Measurements from ENCODE around the gene OR10V1.

The OR10V1 gene

DNA sequence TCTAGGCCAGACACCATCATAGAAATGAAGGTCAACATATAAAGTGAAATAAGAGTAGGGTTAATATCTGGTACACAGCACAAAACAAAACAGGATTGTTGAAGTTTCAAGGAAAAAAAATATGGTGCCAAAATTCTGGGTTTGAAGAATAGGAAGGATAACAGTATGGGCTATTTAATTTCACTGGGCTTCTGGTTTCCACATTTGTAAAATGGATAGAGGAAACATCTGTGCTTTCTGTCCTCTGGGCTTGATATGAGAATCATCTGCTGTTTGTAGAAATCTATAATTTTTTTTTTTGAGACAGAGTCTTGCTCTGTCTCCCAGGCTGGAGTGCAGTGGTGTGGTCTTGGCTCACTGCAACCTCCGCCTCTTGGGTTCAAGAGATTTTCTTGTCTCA lies 13.8 kb upstream of the OR10V1 start:
- no peaks in the 10 kb centered on the region for H3K36me3 ChIP-seq (ENCODE audit: control insufficient read depth in 1 of 2, insufficient read depth in 2 of 2, low read depth in 1 of 2, low read length in 2 of 2)
- H3K9me3 ChIP-seq (ENCODE audit: control insufficient read depth, low read length), result no peaks in the 10 kb centered on the region
- H3K27me3 ChIP-seq (ENCODE audit: control insufficient read depth in 1 of 2, insufficient read depth in 1 of 2, low read length in 2 of 2), result no peaks in the 10 kb centered on the region
- no peak overlapping the region for H3K9ac ChIP-seq (ENCODE audit: low read length)
- H3K14ac ChIP-seq (ENCODE audit: low read length in 2 of 2), result no peak overlapping the region
- no peak overlapping the region for H3K4ac ChIP-seq (ENCODE audit: low read depth in 1 of 2, low read length in 2 of 2)
- no peak overlapping the region for H2BK120ac ChIP-seq (ENCODE audit: low read depth, low read length)
- peaks cover 10% of the 10 kb centered on the region for H3K4me1 ChIP-seq (ENCODE audit: control insufficient read depth, insufficient read depth, low read depth, low read length)
- H2BK5ac ChIP-seq (ENCODE audit: low read depth, low read length, poor library complexity, severe bottlenecking), result no peak overlapping the region
- H2BK15ac ChIP-seq (ENCODE audit: low read depth, poor library complexity, severe bottlenecking), result no peak overlapping the region
- no peak for DNase-seq
- no peak overlapping the region for H2AFZ ChIP-seq (ENCODE audit: low read depth, low read length)
- H3K79me1 ChIP-seq (replicated peaks; ENCODE audit: low read length, poor library complexity, severe bottlenecking), result no peaks in the 10 kb centered on the region
- H3K18ac ChIP-seq (ENCODE audit: low read depth in 1 of 2, low read length in 2 of 2), result no peak overlapping the region
- H4K8ac ChIP-seq (ENCODE audit: low read length), result no peak overlapping the region
- no peak overlapping the region for H2AK5ac ChIP-seq (ENCODE audit: low read length, severe bottlenecking)
- H4K91ac ChIP-seq (ENCODE audit: low read length), result no peak overlapping the region
- no peak overlapping the region for H3K4me3 ChIP-seq (ENCODE audit: insufficient read depth in 1 of 2, low read depth in 1 of 2, low read length in 2 of 2)
- H3K4me2 ChIP-seq (ENCODE audit: low read length, poor library complexity, severe bottlenecking), result no peak overlapping the region
- no peak overlapping the region for H2BK12ac ChIP-seq (ENCODE audit: low read length in 2 of 2)
- no CpG with 5 or more reads among the region's 1 CpG for WGBS
- H3K27ac ChIP-seq (ENCODE audit: low read length, poor library complexity, severe bottlenecking), result no peak overlapping the region
- no peak overlapping the region for H3K23ac ChIP-seq (ENCODE audit: low read length in 2 of 2)

DNA sequence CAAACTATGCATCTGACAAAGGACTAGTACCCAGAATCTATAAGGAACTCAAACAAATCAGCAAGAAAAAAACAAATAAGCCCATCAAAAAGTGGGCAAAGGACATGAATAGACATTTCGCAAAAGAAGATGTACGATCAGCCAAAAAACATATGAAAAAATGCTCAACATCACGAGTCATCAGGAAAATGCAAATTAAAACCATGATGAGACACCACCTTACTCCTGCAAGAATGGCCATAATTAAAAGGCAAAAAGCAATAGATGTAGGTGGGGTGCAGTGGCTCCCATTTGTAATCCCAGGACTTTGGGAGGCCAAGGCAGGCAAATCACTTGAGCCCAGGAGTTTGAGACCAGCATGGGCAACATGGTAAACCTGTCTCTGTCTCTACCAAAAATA lies 10.4 kb upstream of the OR10V1 start:
- no peak overlapping the region for H2BK15ac ChIP-seq (ENCODE audit: low read depth, poor library complexity, severe bottlenecking)
- no peak overlapping the region for H3K4ac ChIP-seq (ENCODE audit: low read depth in 1 of 2, low read length in 2 of 2)
- H4K91ac ChIP-seq (ENCODE audit: low read length), result no peak overlapping the region
- no peak overlapping the region for H3K18ac ChIP-seq (ENCODE audit: low read depth in 1 of 2, low read length in 2 of 2)
- no peak overlapping the region for H4K8ac ChIP-seq (ENCODE audit: low read length)
- H2AFZ ChIP-seq (ENCODE audit: low read depth, low read length), result no peak overlapping the region
- H2BK5ac ChIP-seq (ENCODE audit: low read depth, low read length, poor library complexity, severe bottlenecking), result no peak overlapping the region
- no peaks in the 10 kb centered on the region for H3K9me3 ChIP-seq (ENCODE audit: control insufficient read depth, low read length)
- no peak overlapping the region for H3K9ac ChIP-seq (ENCODE audit: low read length)
- no peak overlapping the region for H3K14ac ChIP-seq (ENCODE audit: low read length in 2 of 2)
- no peak overlapping the region for H3K27ac ChIP-seq (ENCODE audit: low read length, poor library complexity, severe bottlenecking)
- H3K23ac ChIP-seq (ENCODE audit: low read length in 2 of 2), result no peak overlapping the region
- H3K4me1 ChIP-seq (ENCODE audit: control insufficient read depth, insufficient read depth, low read depth, low read length), result peaks cover 2% of the 10 kb centered on the region
- DNase-seq, result no peak
- 89% methylated on average over 2 of the region's 3 CpGs for WGBS
- H3K4me3 ChIP-seq (ENCODE audit: insufficient read depth in 1 of 2, low read depth in 1 of 2, low read length in 2 of 2), result no peak overlapping the region
- no peak overlapping the region for H2BK12ac ChIP-seq (ENCODE audit: low read length in 2 of 2)
- no peak overlapping the region for H2BK120ac ChIP-seq (ENCODE audit: low read depth, low read length)
- no peaks in the 10 kb centered on the region for H3K27me3 ChIP-seq (ENCODE audit: control insufficient read depth in 1 of 2, insufficient read depth in 1 of 2, low read length in 2 of 2)
- H2AK5ac ChIP-seq (ENCODE audit: low read length, severe bottlenecking), result no peak overlapping the region
- no peaks in the 10 kb centered on the region for H3K36me3 ChIP-seq (ENCODE audit: control insufficient read depth in 1 of 2, insufficient read depth in 2 of 2, low read depth in 1 of 2, low read length in 2 of 2)
- H3K79me1 ChIP-seq (replicated peaks; ENCODE audit: low read length, poor library complexity, severe bottlenecking), result no peaks in the 10 kb centered on the region
- no peak overlapping the region for H3K4me2 ChIP-seq (ENCODE audit: low read length, poor library complexity, severe bottlenecking)

DNA sequence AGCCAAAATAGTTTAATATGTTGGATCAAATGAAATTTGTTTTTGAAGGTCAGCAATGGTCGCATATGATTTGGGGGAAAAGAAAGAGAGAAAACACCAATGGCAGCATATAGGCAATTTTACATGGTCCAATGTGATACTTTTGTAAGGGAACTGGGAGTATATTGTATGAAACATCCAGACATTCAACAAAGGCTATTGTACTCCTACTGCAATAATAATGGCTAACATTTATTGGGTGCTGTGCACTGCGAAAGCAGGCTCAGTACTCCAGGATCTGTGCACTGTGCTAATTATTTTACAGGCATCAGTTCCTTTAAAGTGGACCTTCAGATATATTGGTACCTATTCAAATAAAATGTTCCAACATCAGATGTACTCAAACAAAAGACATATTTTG lies 5.9 kb upstream of the OR10V1 start:
- no peak for DNase-seq
- Histone ChIP-seq H2BK120ac (ENCODE audit: low read depth, low read length) (no peak overlapping the region), H4K8ac (ENCODE audit: low read length) (no peak overlapping the region), H3K23ac (ENCODE audit: low read length in 2 of 2) (no peak overlapping the region), H3K18ac (ENCODE audit: low read depth in 1 of 2, low read length in 2 of 2) (no peak overlapping the region), H3K4me1 (ENCODE audit: control insufficient read depth, insufficient read depth, low read depth, low read length) (no peaks in the 10 kb centered on the region), H3K27ac (ENCODE audit: low read length, poor library complexity, severe bottlenecking) (no peak overlapping the region), H4K91ac (ENCODE audit: low read length) (no peak overlapping the region), H3K14ac (ENCODE audit: low read length in 2 of 2) (no peak overlapping the region), H2AFZ (ENCODE audit: low read depth, low read length) (no peak overlapping the region), H3K79me1 (replicated peaks; ENCODE audit: low read length, poor library complexity, severe bottlenecking) (no peaks in the 10 kb centered on the region), H3K4ac (ENCODE audit: low read depth in 1 of 2, low read length in 2 of 2) (no peak overlapping the region), H3K27me3 (ENCODE audit: control insufficient read depth in 1 of 2, insufficient read depth in 1 of 2, low read length in 2 of 2) (no peaks in the 10 kb centered on the region), H3K4me3 (ENCODE audit: insufficient read depth in 1 of 2, low read depth in 1 of 2, low read length in 2 of 2) (no peak overlapping the region), H2BK5ac (ENCODE audit: low read depth, low read length, poor library complexity, severe bottlenecking) (no peak overlapping the region), H3K4me2 (ENCODE audit: low read length, poor library complexity, severe bottlenecking) (no peak overlapping the region), H2BK15ac (ENCODE audit: low read depth, poor library complexity, severe bottlenecking) (no peak overlapping the region), H2AK5ac (ENCODE audit: low read length, severe bottlenecking) (no peak overlapping the region), H2BK12ac (ENCODE audit: low read length in 2 of 2) (no peak overlapping the region), H3K36me3 (ENCODE audit: control insufficient read depth in 1 of 2, insufficient read depth in 2 of 2, low read depth in 1 of 2, low read length in 2 of 2) (no peaks in the 10 kb centered on the region), H3K9ac (ENCODE audit: low read length) (no peak overlapping the region), H3K9me3 (ENCODE audit: control insufficient read depth, low read length) (no peaks in the 10 kb centered on the region)
- 100% methylated on average over 2 of the region's 2 CpGs for WGBS

DNA sequence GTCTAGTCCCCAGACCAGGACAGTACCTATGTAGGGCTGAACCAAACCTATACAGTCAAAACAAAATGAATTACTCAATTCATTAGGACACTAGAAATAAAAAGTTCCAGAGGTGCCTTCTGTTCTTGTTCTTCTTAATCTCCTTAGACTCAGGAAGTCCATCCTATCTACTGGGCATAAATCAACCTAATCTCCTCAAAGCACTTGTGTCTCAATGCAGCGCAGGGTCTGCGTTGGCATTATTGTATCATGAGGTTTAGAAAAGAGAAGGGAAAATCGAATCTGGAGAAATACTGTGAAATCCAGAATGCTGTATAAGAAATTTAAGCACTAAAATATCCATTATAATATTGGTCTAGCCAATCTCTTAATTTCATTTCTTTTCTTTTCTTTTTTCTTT lies 2.4 kb upstream of the OR10V1 start:
- Histone ChIP-seq H3K79me1 (replicated peaks; ENCODE audit: low read length, poor library complexity, severe bottlenecking) (no peaks in the 10 kb centered on the region), H3K4me3 (ENCODE audit: insufficient read depth in 1 of 2, low read depth in 1 of 2, low read length in 2 of 2) (no peak overlapping the region), H3K18ac (ENCODE audit: low read depth in 1 of 2, low read length in 2 of 2) (no peak overlapping the region), H3K14ac (ENCODE audit: low read length in 2 of 2) (no peak overlapping the region), H3K27me3 (ENCODE audit: control insufficient read depth in 1 of 2, insufficient read depth in 1 of 2, low read length in 2 of 2) (no peaks in the 10 kb centered on the region), H2BK15ac (ENCODE audit: low read depth, poor library complexity, severe bottlenecking) (no peak overlapping the region), H3K27ac (ENCODE audit: low read length, poor library complexity, severe bottlenecking) (no peak overlapping the region), H4K8ac (ENCODE audit: low read length) (no peak overlapping the region), H2BK12ac (ENCODE audit: low read length in 2 of 2) (no peak overlapping the region), H2BK120ac (ENCODE audit: low read depth, low read length) (no peak overlapping the region), H3K23ac (ENCODE audit: low read length in 2 of 2) (no peak overlapping the region), H3K4me1 (ENCODE audit: control insufficient read depth, insufficient read depth, low read depth, low read length) (no peaks in the 10 kb centered on the region), H2AFZ (ENCODE audit: low read depth, low read length) (no peak overlapping the region), H3K36me3 (ENCODE audit: control insufficient read depth in 1 of 2, insufficient read depth in 2 of 2, low read depth in 1 of 2, low read length in 2 of 2) (no peaks in the 10 kb centered on the region), H3K4me2 (ENCODE audit: low read length, poor library complexity, severe bottlenecking) (no peak overlapping the region), H3K9ac (ENCODE audit: low read length) (no peak overlapping the region), H2BK5ac (ENCODE audit: low read depth, low read length, poor library complexity, severe bottlenecking) (no peak overlapping the region), H2AK5ac (ENCODE audit: low read length, severe bottlenecking) (no peak overlapping the region), H3K9me3 (ENCODE audit: control insufficient read depth, low read length) (no peaks in the 10 kb centered on the region), H4K91ac (ENCODE audit: low read length) (no peak overlapping the region), H3K4ac (ENCODE audit: low read depth in 1 of 2, low read length in 2 of 2) (no peak overlapping the region)
- no CpG with 5 or more reads among the region's 3 CpGs for WGBS
- DNase-seq, result no peak
